ENCODE data around the gene GABARAP.

GRCh38 chr17:7238420-7239090, 3.7 kb downstream of the GABARAP start:
- no peak for TF ChIP-seq GPN1 (CRISPR knock-in tag; IDR thresholded peaks at IDR 0.05; ENCODE audit: borderline replicate concordance)
- TF ChIP-seq ZNF232 (CRISPR knock-in tag; IDR thresholded peaks at IDR 0.05; ENCODE audit: borderline replicate concordance): no peak
- no peak for TF ChIP-seq MXI1 (IDR thresholded peaks at IDR 0.05; ENCODE audit: borderline replicate concordance, low read depth, low read length)
- TF ChIP-seq UBTF (CRISPR knock-in tag; IDR thresholded peaks at IDR 0.05): no peak
- no peak for TF ChIP-seq MAZ (IDR thresholded peaks at IDR 0.05; ENCODE audit: borderline replicate concordance, low read depth, low read length)
- TF ChIP-seq MAZ (CRISPR knock-in tag; IDR thresholded peaks at IDR 0.05; ENCODE audit: low read depth): no peak
- no peak for TF ChIP-seq HNF4G (IDR thresholded peaks at IDR 0.05; ENCODE audit: borderline replicate concordance, low read depth, low read length)
- no peak for TF ChIP-seq HNF4G (CRISPR knock-in tag; IDR thresholded peaks at IDR 0.05; ENCODE audit: borderline replicate concordance, low read depth)
- no peak for TF ChIP-seq SYNCRIP (IDR thresholded peaks at IDR 0.05; ENCODE audit: insufficient read depth, low read depth, low read length)
- TF ChIP-seq FOXK2 (IDR thresholded peaks at IDR 0.05): no peak
- no peak for TF ChIP-seq NFRKB (IDR thresholded peaks at IDR 0.05)
- TF ChIP-seq JUND (CRISPR knock-in tag; IDR thresholded peaks at IDR 0.05): no peak
- no peak for TF ChIP-seq ZFX (CRISPR knock-in tag; IDR thresholded peaks at IDR 0.05; ENCODE audit: low read depth)
- no peak for TF ChIP-seq NFYB (CRISPR knock-in tag; IDR thresholded peaks at IDR 0.05)
- TF ChIP-seq ZNF350 (CRISPR knock-in tag; IDR thresholded peaks at IDR 0.05; ENCODE audit: borderline replicate concordance, low read depth): no peak
- TF ChIP-seq ZSCAN5A (CRISPR knock-in tag; IDR thresholded peaks at IDR 0.05; ENCODE audit: borderline replicate concordance): no peak
